ENCODE data around the gene AVPR1B.

AVPR1B gene

GRCh38 chr1:206117151-206117948 is at the start of gene AVPR1B:
Gene AVPR1B, minus strand, starts transcription at chr1:206117388. Its CDS starts 498 bp downstream, at chr1:206116890.
- DNase-seq: no peak

- no peak for DNase-seq
Observed at GRCh38 chr1:206145771-206146290, 28.6 kb upstream of the AVPR1B start.

- DNase-seq: no peak
Observed at GRCh38 chr1:206144605-206145004, 27.4 kb upstream of the AVPR1B start.

- DNase-seq: no peak
Observed at GRCh38 chr1:206143537-206144172, 26.5 kb upstream of the AVPR1B start.

- no peak for DNase-seq
Observed at GRCh38 chr1:206142770-206143169, 25.6 kb upstream of the AVPR1B start.

- no peak for DNase-seq
Observed at GRCh38 chr1:206142011-206142410, 24.8 kb upstream of the AVPR1B start.

- no peak for DNase-seq
Observed at GRCh38 chr1:206136241-206136640, 19.1 kb upstream of the AVPR1B start.

GRCh38 chr1:206135248-206135647 is 18.1 kb upstream of the AVPR1B start:
- no peak for DNase-seq

- DNase-seq: no peak
Observed at GRCh38 chr1:206133751-206134415, 16.7 kb upstream of the AVPR1B start.

GRCh38 chr1:206131037-206131436 is 13.8 kb upstream of the AVPR1B start:
- DNase-seq: no peak

- no peak for DNase-seq
Observed at GRCh38 chr1:206128196-206128595, 11.0 kb upstream of the AVPR1B start.

- no peak for DNase-seq
Observed at GRCh38 chr1:206127336-206127735, 10.1 kb upstream of the AVPR1B start.

- DNase-seq: no peak
Observed at GRCh38 chr1:206125346-206125745, 8.2 kb upstream of the AVPR1B start.

- DNase-seq: no peak
Observed at GRCh38 chr1:206122686-206123085, 5.5 kb upstream of the AVPR1B start.

GRCh38 chr1:206121269-206121668 is 4.1 kb upstream of the AVPR1B start:
- DNase-seq: no peak

GRCh38 chr1:206120406-206120805 is 3.2 kb upstream of the AVPR1B start:
- DNase-seq: no peak

GRCh38 chr1:206116873-206117150 is 376 bp downstream of the AVPR1B start:
- DNase-seq: no peak

GRCh38 chr1:206116191-206116872 is 856 bp downstream of the AVPR1B start:
- no peak for DNase-seq

GRCh38 chr1:206115791-206116190 is 1.4 kb downstream of the AVPR1B start:
- no peak for DNase-seq

GRCh38 chr1:206114692-206115640 is 2.2 kb downstream of the AVPR1B start:
- DNase-seq: no peak

- DNase-seq: no peak
Observed at GRCh38 chr1:206112600-206113301, 4.4 kb downstream of the AVPR1B start.
